Stimulated activated CD8-positive, alpha-beta memory T cell treated with anti-CD3 and anti-CD28 coated beads, Interleukin-15, amount 100 ng/mL, for 1 hour (primary cell): ENCODE measurements around the gene SMAD3.

ENCODE experiments used
- DNase-seq: peaks from one replicate; pipeline ENCODE4 v3.0.0-alpha.2; 2020; ENCODE audit warnings: low read depth

The SMAD3 gene

DNA sequence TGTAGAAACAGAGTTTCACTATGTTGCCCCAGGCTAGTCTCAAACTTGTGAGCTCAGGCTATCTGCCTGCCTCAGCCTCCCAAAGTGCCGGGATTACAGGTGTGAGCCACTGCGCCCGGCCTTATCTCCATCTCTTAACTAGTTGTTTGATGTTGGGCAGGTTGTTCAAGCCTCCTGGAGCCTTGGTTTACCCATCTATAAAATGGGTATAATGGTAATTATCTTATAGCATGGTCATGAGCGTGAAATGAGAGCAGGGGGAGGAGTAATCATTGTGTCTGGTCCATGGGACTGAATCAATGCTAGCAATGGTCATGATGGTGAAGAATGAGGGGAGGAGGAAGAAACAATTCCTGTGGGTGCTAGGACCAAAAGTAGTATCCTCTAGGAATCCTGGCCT lies 32.0 kb downstream of the SMAD3 start:
- DNase-seq, result no peak

DNA sequence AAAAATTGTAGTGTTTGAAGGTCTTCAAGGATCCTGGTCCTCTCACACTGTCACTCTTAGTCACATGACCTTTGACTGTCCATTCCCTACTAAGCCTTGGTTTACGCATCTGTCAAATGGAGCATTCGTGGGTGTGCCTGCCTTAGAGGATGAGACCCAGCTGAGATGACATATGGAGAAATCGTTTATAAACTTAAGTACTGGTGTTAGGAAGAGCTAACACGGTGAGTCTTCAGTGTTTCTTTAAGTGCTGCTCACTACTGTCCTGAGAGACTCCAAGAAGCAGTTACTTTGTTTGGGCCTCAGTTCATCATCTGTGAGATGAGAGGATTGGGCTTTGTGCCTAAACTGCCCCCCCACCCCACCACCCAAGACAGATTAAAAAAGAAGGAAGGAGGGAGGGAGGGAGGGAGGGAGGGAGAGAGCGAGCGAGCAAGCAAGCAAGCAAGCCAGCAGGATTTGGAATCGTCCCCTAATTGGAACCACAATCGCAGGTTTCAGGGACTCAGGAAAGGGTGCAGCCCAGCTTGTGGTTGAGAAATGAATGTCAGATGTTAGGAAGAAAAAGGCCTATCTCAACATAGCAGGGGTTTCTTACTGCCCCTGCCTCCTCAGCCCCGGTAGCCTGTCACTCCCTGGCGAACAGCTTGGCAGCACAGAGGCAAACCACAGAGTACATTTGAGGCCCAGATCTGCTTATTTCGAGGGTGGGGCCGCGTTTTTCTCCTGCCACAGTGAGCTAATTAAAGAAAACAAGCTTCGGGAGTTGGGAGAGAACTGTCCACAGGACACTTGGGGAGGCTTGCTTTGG lies 32.7 kb downstream of the SMAD3 start:
- no peak for DNase-seq

DNA sequence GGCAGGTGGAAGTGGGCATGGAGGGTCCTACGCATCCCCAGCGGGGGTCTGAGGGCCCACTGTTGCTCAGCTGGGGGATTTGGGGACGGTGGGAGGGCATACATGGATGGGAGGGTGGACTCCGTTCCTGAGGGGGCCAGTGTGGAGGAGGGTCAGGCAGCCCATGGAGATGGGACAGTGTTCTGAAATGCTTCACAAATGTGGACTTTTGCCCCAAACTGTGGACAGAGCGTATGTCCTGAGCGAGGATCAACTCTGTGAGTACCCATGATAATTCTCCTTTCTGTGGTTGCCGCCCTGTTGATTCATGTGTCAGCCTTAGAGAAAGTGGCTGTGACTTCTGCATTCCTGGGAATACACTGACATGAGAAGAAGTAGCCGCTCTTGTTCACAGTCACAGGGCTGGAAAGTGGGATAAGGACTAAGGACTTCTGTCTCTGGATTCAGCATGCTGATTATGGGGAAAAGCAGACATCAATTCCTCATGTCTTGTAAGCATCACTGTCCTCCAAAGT lies 33.4 kb downstream of the SMAD3 start:
- no peak for DNase-seq

DNA sequence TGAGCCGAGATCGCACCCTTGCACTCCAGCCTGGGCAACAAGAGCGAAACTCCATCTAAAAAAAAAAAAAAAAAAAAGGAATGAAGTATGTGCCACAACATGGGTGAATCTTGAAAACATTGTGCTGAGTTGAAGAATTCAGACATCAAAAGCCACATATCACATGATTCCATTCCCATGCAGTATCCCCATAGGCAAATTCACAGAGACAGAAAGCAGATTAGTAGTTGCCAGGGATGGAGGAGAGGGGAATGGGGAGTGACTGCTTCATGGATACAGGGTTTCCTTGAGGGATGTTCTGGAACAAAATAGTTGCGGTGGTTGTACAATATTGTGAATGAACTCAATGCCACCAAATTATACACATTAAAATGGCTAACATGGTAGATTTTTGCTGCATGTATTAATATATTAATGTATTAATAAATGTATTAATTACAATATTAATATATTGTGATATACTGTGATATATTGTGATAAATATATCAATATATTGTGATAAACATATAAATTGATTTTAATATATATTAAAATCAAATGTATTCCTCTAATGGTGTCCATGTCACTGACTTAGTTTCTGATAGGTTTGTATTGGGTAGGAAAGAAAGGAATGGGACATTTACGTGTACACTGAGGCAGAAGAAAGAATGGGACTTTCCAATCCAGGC lies 34.9 kb downstream of the SMAD3 start:
- DNase-seq, result no peak

DNA sequence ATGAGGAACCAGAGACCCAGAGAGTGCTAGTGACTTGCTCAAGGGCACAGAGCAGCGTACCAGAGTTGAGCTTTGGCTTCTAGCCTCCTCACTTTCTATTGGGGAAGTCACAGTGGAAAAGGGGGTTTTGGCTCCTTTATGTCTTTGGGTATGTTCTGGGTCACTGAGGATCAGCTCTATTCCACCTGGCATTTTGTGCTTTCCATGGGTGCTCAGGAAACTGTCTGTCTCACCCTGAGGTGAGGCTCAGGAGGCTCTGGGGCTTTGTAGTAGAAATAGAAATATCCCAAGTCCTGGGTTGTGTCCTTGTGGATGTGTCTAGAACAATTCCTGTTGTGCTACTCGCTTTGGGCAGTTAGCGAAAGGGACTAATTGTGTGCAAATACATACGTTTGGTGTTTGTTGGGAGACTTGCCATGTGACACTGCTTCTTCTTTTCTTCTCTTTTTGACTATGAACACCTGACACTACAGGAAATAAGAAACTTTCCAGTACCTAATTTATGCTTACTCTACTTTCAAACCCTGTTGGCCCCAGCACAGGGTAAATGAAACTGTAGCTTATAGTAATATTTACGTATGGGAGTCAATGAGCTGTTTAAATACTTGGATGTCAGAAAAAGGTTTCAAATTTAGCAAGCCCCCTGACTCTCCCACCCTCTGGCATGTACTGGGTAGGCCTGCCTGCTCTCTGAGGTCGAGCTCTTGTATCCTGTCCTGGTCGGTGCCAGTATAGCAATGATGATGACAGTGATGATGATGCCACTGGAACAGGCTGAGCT lies 35.6 kb downstream of the SMAD3 start:
- DNase-seq, result no peak

DNA sequence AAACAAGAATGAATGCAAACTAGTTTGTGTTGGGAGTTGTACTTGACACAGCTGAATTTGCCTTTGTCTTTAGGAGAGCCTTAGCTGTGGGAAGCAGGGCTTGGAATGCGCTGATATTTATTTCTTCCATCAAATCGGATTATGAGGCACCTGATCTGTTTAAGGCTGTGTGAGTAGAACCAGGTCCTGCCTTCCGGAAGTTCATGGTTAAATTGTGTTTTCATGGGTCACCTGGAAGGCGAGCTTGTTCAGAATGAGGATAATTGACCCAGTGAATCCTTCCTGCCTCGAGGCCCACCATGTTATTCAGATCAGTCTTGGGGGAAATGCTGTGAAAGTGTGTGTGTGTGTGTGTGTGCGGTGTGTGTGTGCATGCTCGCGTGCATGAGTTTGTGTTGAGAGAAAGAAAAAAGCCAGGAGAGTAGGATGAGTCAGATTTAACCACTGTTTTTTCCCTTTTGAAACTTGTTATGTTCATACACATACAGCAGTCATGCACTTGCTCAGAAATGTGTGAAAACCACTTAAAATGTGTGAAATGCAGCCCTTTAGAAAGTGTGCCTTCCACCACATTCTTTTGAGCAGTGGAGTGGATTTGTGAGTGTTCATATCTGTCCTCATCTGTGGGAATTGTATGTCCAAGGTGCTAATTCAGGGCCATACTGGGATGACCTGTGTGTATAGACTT lies 36.7 kb downstream of the SMAD3 start:
- no peak for DNase-seq

DNA sequence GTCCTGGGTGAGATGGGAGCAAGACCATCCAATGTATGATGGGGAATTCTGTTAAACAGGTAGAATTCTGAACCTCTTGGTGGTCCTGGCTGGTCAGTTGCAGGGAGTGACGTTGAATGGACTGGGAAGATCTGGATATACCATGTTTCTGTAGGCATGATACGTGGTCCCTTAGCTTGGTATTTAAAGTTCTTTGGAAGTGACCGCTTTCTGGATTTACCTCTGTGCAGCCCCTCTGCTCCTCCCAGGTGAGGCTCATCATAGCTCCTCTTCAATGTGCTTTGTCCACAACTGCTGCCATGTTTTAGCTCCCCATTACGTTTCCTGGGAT lies 37.2 kb downstream of the SMAD3 start:
- DNase-seq, result no peak

DNA sequence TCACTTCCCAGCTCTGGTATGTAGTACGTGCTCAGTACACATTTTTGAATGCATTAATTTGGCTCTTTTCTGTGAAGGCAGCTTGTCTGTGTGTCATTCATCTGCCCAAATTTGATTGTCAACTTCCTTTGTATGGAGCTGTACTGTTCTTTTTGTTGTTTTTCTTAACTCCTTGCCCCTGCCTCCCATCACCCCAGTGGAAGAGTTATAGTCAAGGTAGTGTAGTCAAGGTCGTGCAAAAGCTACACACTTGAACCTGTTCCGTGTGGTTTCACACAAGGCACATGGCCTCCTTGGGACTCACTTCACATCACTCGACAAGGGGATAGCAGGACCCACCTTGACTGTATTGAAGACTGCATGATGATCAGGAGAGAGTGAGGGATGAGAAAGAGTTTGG lies 37.6 kb downstream of the SMAD3 start:
- DNase-seq, result no peak

DNA sequence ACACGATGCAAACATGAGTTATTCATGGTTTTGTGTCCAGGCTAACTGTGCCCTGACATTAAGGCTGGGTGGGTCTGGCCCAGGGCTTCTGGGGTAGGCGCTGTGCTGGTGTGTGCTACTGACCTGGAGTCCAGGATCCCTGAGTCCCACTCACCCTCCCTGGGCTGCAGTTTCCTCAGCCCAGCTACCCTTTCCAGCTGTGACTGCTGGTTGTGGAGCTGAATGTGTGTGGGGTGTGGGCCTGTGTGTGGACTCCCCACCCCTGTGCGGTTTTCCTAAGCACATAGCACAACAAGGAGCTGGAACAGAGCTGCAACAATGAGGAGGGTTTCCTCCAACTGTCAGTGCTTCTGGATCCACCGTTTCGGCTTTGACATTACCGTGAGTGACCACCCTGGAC lies 38.0 kb downstream of the SMAD3 start:
- no peak for DNase-seq

DNA sequence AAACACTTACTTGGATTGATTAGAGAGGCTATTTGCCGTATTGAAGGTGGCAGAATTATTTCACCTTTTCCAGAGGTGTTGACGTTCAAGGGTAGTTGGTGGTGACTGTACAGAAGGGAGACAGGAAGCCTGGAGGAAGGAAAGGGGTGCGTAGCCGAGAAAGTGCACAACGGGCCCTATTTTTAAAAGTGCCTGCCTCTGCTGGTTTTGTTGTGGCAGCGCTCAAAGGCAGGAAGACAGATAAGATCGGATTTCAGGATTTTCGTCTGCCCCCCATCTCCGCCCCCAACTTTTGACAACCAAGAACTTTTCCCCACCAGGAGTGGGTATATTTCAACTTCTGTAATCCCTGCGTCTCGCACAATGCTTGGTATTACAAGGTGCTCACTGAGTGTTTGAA lies 38.5 kb downstream of the SMAD3 start:
- DNase-seq, result no peak

DNA sequence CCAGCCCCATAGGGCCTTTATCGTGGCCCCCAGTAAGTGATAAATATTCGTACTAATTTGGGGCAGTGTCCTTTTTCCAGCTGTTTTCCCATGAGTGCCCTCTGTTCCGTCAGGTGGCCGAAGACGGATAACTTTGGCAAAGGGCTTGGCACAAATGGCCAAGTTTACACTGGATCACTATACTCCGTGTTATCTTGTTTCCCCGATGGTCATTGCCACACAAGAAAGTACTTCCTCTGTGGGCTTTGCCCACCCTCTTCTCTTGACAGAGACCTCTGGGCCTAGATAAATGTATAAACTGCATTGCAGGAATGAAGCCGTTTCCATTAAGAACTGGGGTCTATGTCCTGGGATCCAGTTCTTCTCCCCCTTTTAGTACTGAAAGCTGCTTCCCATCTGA lies 39.1 kb downstream of the SMAD3 start:
- DNase-seq, result no peak

DNA sequence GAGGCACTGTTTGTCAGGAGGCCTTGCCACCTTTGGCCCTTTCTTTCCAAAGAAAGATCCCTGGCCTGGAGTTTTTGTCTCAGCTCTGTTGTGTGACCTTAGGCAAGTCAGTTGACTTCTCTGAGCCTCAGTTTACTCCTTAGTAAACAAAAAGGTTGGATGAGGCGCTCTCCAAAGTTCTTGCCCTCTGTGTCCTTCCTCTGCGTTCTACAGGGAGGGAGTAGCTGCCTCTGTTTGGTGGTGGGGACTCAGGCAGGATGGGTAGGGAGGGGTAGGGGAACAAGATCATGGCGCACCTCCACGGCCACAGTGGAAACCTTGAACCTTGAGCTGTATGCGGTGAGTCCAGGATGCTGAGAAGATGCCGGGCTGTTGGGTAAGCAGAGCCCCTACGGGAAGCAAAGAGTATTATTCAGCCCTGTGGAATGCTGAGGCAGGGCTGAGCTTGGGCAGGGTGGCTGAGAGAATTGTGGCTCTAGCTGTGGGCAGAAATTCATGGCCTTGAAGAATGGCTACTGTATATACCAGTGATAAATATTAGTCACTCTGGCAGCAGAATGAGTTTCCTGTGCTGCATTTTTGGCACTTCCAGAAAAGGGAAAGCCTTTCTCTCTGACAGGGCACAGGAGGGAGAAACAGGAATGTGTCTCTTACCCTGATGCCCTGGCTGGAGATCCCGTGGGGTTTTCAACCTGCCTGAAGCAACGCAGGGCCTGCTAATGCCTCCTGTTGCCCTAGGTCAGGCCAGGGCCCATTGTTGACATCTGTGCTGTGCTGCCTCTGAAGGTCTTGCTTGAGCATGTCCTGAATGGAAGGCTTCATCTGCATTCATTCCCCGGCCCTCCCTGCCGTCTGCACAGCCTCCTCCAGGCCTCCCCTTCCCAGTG lies 39.9 kb downstream of the SMAD3 start:
- no peak for DNase-seq

DNA sequence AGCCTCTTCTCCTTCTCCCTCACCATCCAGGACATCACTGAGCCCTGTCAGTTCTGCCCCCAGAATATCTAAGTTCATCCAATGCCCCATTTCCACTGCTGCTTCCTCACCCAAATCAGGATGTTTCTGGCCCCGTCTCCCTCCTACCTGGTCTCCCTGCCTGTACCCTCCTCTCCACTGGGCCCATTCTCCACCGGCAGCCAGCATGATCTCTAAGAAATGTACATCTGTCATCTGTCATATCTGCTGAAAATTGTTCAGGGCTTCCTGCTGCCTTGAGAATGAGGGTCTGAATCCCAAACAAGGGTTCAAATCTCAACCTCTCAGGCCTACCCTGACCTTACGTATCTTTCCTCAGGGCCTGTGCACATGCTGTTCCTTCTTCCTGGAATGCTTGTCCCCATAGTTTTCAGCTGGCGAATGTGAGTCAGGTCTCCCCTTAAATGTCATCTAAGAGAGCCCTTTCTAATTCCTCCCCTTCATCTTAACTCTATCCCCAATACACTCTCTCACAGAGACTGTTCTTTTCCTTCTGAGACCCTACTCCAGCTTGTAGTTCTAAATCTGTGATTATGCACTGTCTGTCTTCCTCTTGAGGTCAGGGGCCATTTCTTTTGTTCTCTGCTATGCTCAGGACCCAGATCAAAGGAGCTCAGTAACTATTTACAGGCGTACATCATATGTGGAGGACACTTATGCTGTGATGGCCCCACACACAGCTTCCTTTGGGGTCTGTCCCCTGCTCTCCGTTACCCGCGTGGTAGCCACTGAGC lies 40.8 kb downstream of the SMAD3 start:
- no peak for DNase-seq

DNA sequence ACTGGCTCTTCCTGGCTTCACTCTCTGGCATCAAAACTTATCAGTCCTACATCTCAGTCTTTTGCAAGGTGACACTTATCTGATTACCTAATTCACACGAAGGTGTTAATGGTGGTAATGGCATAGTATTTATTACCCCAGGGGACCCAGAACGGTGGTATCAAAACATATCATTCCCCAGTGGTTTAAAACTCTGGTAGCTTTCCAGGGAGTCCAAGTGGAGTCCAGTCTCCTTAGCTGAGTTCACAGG lies 41.3 kb downstream of the SMAD3 start:
- no peak for DNase-seq

DNA sequence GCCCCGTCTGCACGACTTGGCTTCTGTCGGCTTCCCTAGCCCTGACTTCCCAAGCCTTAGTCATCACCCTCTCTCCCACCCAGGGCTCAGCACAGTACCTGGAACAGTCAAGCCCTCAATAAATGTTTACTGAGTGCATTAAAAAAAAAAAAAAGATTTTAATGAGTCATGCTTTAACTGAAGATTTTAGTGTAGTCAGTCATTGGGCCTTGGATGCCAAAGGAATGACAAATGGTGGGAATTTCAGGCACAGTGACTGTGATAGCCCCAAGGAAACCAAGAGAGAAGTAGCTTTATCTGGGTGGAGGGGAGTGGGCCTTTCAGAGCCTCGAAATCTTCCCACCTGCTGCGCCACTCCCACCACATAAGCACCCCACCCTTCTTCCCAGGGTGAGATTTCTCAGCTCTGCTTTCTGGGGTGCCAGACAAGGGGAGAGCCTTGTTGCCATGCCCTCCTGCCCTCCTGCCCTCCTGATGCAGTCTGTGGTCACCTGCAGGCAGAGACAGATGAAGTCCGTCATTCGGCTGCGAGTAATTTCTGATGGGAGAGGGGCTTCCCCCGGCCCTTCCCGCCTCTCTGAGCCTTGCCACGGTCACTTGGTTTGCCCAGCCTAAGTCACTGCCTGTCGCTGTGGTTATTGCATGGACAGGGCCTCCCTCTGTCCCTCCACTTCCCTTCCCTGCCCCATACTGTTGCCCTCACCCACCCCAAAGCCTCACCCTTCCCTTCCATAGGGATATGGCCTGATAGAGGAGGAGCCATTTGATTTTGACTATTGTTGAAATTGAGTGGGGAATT lies 41.8 kb downstream of the SMAD3 start:
- DNase-seq, result no peak

DNA sequence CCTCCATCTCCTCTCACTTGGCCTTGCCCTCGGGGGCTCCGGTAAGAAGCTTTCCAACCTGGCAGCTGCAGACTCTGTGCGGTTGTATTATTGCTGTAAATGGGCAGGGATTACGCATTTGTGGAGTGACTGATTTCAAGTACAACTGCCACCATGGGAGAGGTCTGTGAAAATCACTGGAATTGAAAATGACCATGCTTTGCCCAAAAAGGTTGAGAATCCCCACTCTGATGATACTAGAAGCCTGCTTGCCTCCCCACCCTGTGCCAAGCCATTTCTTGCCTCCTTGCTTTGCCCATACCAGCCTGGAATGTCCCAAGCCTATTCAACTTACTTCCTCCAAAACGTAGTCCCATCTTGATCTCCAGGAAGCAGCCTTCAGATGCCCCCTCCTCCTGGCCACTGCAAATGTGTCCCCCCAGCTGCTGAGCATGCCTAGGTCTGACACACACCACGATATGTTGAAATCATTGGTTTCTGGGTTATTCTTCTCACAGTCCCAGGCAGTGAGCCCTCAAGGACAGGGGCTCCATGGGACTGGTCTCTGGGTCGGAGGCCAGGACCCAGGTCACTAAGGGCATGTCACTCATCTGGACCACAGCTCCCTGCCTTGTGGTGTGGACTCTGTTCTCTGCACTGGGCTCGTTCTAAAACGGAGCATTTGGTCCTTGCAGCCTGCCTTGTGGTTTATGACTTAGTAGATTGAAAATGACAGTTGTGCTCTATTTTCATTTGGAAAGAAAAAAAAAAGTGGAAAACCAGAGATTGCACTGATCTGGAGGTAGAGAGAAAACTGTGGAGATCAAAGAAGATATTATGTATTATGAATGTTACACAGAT lies 42.9 kb downstream of the SMAD3 start:
- DNase-seq, result no peak

DNA sequence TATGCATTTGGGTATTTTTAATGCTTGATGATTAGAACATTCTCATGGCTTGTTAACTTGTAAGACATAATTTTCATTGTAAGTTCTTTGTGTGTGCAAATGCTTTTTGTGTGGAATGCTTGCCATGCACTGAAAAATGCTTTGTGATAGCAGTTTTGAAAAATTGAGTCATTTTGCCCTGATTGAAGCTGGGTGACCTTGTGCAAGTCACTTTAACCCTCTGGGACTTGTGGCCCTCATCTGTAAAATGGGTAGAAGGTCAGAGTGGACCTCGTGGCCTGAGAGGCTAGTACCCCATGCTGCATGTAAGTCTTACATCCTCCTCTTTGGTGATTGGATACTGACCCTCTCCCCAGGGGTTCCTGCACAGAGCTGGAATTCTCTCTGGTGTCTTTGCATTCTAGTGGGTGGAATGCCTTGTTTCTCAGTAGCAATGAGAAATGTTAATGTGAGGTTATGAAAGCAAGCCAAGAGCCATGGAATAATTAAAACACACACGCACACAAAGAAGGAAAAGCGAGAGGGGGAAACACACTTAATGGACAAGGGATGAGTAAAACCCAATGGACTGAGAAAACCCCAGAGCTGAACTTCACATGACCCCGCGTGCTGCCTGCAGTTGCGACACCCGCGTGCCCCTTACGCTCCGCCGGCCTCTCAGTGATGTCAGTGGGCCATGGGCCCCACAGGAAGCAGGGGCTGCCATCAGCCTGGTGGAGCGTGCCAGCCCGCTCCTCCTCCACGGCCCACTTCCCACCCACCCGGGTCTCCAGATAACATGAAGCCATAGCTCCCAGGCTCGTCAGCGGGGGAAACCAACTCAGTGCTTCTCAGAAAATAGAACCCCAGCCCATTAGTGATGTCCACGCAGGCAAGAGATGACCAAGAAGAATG lies 44.0 kb downstream of the SMAD3 start:
- DNase-seq, result no peak

DNA sequence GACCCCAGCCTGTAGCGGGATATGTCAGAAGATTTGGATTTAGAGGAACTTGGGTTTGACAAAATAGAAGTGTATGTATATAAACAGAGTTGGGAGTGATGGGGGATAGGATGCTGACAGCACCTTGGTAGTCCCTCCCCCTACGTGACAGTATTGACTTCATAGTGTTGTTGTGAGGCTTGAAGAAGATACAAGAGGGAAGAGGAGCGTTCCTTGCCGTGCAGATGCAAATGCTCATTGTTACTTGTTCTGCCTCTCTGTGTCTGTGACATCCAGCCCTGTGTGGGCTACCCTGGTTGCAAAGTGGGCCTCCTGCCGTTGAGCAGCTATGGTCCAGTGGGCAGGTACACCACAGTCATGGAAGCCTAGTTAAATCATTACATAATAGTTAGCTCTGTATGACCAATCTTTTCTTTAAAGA lies 45.0 kb downstream of the SMAD3 start:
- no peak for DNase-seq
